NCI-H526 treated with DMSO at 0.1 percent for 48 hours (cell line): ENCODE data around the gene TRIP10.
"Not testable (repeated sequence)": the region's sequence is repeated elsewhere in the genome, so short reads cannot be mapped to it uniquely, and the experiment has no call there.

Experiments
- DNase-seq: peaks from one replicate; lab custom pipeline; 2025; lab: John Stamatoyannopoulos, UW

The TRIP10 gene

GRCh38 chr19:6740589-6741343 is 1.3 kb downstream of the TRIP10 start:
- DNase-seq, result no peak

GRCh38 chr19:6743066-6743465 is 3.6 kb downstream of the TRIP10 start:
- no peak for DNase-seq

GRCh38 chr19:6743714-6744380 is 4.4 kb downstream of the TRIP10 start:
- no peak for DNase-seq

- no peak for DNase-seq
These were observed 5.2 kb downstream of the TRIP10 start for GRCh38 chr19:6744381-6745301.

- DNase-seq, result no peak
These were observed 6.5 kb downstream of the TRIP10 start for GRCh38 chr19:6745965-6746364.

- not testable (repeated sequence) for DNase-seq
These were observed 9.1 kb downstream of the TRIP10 start for GRCh38 chr19:6748543-6748942.

GRCh38 chr19:6750062-6750461 is 10.6 kb downstream of the TRIP10 start:
- DNase-seq, result no peak

- no peak for DNase-seq
These were observed 11.7 kb downstream of the TRIP10 start for GRCh38 chr19:6751189-6751588.

- DNase-seq, result no peak
These were observed 13.0 kb downstream of the TRIP10 start for GRCh38 chr19:6752256-6753177.

- DNase-seq, result no peak
These were observed 13.9 kb downstream of the TRIP10 start for GRCh38 chr19:6753178-6754031.

- no peak for DNase-seq
These were observed 14.7 kb downstream of the TRIP10 start for GRCh38 chr19:6754136-6754535.

GRCh38 chr19:6754653-6755463 is 15.4 kb downstream of the TRIP10 start:
- DNase-seq, result no peak

- DNase-seq, result no peak
These were observed 21.1 kb downstream of the TRIP10 start for GRCh38 chr19:6760606-6761005.

GRCh38 chr19:6761053-6761676 is 21.7 kb downstream of the TRIP10 start:
- DNase-seq, result no peak

- DNase-seq, result not testable (repeated sequence)
These were observed 22.8 kb downstream of the TRIP10 start for GRCh38 chr19:6762253-6762797.

GRCh38 chr19:6765738-6766356 is 26.4 kb downstream of the TRIP10 start:
- peak; percentile 51 for DNase-seq

GRCh38 chr19:6766357-6767080 is 27.0 kb downstream of the TRIP10 start:
- no peak for DNase-seq

GRCh38 chr19:6767081-6767356 is 27.5 kb downstream of the TRIP10 start:
- DNase-seq, result no peak
